NCI-H2227 (cell line): ENCODE measurements around the gene CLEC16A.

ENCODE experiments used
- DNase-seq: peaks from one replicate; lab custom pipeline; 2025; ENCODE audit not compliant: unreplicated experiment; lab: John Stamatoyannopoulos, UW

CLEC16A gene

GRCh38 chr16:11012841-11013240, 68.5 kb downstream of the CLEC16A start:
- no peak for DNase-seq

GRCh38 chr16:11014136-11014535, 69.8 kb downstream of the CLEC16A start:
- DNase-seq = no peak

GRCh38 chr16:11015076-11015475, 70.7 kb downstream of the CLEC16A start:
- DNase-seq = no peak

GRCh38 chr16:11015607-11016006, 71.2 kb downstream of the CLEC16A start:
- no peak for DNase-seq

DNA sequence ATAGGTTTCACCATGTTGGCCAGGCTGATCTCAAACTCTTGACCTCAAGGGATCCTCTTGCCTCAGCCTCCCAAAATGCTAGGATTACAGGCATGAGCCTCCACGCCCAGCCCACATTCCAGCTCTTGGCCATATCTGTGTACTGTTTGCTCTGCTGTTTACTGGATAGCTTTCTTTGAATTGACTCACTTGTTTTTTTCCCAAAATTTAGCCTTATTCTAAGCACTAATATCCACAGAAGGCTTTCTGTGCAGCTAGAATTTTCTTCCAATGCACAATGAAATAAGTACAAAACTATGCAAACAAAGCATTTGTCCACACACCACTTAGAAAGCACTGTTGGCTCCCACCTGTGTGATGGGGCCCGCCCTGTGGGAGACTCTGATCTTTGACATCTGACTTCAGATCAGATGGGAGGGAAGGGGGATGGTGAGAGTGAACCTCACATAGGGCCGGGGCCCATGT, 72.2 kb downstream of the CLEC16A start:
- DNase-seq = no peak

- no peak for DNase-seq
Measured at GRCh38 chr16:11016993-11017392, 72.6 kb downstream of the CLEC16A start.

- no peak for DNase-seq
Measured at GRCh38 chr16:11017499-11017898, 73.1 kb downstream of the CLEC16A start.

- no peak for DNase-seq
Measured at GRCh38 chr16:11020388-11020787, 76.0 kb downstream of the CLEC16A start.

- DNase-seq = no peak
Measured at GRCh38 chr16:11020792-11021551, 76.6 kb downstream of the CLEC16A start.

DNA sequence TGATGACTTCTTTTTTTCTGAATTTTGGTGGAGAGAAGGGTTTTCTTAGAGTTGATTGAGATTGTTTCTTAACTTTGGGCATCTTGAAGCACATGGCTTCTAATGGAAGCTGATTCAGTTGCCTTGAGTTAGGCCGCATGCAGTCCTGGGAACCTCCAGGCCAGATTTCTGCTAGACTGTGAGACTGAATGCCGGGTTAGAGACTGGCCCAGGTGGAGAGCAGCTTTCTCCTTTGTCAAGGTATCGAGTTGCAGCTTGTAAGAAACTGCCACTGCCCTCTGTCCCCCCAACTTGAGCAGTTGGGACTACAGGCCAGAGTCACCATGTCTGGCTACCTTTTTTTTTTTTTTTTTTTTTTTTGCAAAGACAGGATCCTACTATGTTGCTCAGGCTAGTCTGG, 77.6 kb downstream of the CLEC16A start:
- DNase-seq = no peak

DNA sequence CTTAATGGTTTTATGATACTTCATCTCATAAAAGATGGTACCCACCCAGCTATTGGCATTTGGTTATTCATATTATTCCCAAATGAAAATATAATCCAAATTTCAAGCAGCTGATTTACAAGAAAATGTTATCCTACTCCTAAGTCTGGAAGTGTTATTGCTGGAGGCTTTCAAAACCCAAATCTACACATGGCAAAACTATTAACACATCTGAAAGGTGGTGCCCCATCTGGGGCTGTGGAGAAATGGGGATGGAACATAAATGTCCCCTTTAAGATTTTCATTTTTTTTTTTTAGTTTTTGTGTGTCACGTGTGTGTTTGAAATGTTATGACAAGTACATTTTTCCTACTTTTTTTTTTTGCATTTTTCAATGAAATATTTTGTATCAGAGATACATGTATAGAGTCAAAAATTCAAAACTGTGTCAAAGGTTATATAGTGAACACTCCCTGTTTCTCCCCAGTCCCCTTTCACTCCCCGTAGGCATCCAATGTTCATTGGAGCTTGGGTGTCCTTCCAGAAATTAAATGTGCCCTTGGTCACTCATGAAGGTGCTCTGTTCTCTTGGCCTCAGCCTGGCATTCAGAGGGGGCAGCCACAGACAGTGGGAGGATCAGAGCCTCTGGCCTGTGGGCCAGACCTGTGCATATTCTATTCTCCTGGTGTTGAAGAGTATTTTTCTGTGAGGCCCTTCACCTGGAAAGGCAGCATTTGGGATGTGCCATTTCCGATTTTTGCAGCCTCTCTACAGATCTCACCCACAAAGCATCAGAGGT, 79.1 kb downstream of the CLEC16A start:
- DNase-seq = no peak

DNA sequence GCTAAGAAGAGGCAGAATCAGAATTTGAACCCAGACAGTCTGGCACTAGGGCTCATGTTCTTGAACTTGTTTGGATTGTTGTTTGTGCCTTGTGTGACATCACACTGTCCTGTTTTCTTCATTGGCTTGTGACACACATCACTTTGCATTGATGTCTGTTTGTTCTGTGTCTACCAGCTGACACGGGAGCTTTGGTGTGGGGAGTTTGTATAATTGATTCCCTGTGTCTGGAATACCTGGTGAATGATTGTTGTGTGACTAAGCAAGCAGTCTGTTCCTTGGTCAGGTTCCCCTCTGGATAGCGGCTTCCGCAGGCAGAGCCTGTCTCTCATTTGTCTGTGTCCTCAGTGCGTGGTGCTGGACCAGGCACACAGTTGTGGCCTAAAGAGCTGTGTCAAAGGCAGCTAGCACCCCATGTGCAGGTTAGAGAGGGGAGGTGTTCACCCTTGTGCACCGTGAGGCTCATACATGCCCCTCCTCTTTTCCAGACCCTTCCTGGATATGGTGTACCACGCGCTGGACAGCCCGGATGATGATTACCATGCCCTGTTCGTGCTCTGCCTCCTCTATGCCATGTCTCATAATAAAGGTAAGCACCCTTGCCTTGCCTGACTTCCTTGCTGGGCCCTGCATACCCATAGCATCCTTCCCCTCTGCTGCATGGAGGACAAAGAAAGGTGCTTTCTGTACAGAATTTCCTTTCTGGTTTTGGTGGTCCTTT, 80.1 kb downstream of the CLEC16A start:
- no peak for DNase-seq

- no peak for DNase-seq
Measured at GRCh38 chr16:11025120-11025531, 80.8 kb downstream of the CLEC16A start.

DNA sequence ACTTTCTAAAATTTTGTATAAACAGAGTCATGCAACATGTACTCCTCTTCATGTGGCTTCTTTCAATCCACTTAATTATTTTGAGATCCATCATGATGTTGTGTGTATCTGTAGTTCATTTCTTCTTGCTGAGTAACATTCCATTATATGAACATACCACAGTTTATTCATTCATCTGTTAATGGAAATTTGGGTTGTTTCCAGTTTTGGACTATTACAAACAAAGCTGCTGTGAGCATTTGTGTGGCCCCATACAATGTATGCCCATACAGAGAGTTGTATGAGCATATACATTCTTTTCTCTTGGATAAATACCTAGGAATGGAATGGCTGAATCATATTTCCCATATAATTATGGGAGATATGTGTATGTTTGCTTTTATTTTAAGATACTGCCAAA, 85.6 kb downstream of the CLEC16A start:
- no peak for DNase-seq

DNA sequence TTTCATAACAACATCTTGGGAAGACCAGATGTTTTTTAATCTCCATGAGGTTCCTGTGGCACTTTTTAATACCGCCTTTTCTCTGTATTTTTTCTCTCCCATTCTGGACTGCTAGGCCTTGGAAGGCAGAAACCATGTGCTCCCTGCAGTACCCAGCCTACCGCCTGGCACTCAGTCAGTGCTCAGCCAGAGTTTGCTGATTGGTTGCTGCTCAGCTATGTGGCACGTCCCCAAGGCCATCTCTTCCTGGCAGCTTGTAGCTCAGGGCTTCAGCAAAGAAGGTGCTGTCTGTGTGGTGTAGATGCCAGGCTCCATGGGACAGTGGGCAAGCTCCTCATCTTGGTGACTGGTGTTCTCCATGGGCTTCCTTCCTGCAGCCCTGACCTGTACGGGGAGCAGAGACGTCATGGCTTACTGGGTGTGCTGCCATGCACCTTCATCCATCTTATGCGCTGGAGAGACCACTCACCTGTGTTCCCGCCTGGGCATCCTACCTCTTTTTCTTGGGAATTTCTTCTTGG, 86.7 kb downstream of the CLEC16A start:
- no peak for DNase-seq

DNA sequence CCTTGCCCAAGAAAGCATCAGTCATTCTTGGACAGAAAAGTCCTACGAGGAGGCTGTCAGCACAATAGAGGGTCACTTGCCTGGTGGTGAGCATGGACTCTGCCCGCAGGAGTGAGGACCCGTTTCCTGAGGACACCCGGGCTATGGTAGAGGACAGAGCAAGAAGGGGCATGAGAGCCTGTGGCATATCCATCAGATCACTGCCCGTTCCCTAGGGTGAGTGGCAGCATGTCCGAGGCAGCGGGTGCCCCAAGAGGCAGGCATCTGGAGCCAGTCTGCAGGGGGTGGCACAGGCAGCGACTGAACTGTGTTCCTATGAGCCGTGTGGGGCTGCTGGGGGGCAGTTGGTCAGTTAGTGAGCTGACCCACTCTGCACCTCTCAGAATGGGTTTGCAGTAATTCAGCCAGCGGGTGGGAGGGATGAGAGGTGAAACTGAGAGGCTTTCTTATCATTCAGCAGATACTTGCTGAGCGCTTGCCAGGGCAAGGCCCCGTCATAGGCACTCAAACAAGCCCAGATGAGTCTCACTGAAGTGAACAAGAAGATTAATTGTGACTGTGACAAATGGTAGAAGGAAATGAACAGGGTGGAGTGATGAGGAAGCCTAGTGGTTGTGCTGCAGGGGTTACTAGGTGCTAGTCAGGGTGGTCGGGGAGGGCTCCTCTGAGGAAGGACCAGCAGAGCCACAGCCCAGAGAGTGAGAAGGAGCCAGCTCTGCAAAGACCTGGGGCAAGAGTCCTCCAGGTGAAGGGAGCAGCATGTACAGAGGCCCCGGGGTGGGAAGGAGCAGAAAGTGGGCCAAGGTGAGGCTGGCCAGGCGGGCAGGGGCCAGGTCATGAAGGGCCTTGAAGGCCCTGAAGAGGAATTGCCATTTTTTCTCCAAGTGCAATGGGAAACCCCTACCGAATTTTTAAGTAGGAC, 87.9 kb downstream of the CLEC16A start:
- no peak for DNase-seq

DNA sequence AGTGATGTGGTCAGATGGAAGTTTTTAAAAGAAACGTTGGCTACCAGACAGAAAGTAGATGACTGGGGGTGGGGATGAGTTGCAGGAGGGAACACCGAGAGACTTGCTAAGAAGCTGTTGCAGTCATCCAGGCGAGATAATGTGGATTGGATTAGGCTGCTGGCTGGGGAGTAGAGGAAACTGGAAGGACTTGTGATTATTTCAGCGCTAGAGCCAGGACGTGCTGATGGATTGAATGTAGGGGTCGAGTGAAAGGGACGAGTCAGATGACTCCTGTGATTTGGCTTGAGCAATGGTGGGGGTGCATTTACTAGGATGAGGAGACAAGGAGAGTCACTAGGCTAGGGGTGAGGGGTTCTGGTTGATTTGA, 88.5 kb downstream of the CLEC16A start:
- DNase-seq = no peak

- DNase-seq = no peak
Measured at GRCh38 chr16:11033629-11034420, 89.5 kb downstream of the CLEC16A start.

DNA sequence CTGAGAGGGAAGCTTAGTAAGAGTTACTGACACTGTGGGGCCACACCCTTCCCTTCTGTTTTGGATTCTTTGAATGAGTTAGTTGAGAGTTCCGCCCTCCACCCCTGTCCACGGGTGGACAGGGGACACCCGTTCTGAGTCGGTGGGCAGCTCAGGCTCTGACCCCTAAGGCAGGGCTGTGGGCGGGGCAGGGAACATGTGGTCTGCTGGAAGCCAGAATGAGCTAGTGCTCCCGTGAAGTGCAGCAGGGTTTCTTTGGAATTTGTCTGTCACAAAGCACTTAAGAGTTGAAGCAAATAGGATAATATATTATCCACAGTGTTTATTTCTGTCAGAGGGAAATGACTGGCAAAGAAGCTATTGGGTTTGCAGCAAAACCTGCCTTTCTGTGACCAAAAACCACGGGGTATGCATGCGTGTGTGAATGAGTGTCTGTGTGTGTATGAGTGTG, 90.1 kb downstream of the CLEC16A start:
- DNase-seq = no peak

- DNase-seq = no peak
Measured at GRCh38 chr16:11035096-11035495, 90.7 kb downstream of the CLEC16A start.
